ACC112 (cell line): ENCODE results near the gene KDM5A.
"Not testable (repeated sequence)": the region's sequence is repeated elsewhere in the genome, so short reads cannot be mapped to it uniquely, and the experiment has no call there.

Source experiments
- H2AFZ ChIP-seq: fragments of 200-600 bp; sonication (generic); one replicate; pipeline ENCODE4 v1.6.0; 2017; ENCODE audit warnings: antibody characterized with exemption, low read length; ENCODE audit not compliant: unreplicated experiment
- H3K27ac ChIP-seq: fragments of 200-600 bp; sonication (generic); 2 replicates; pipeline ENCODE4 v1.5.1; 2014; ENCODE audit warnings: low read depth, mild to moderate bottlenecking, antibody characterized with exemption, low read length, moderate library complexity
- H3K27me3 ChIP-seq: fragments of 200-600 bp; sonication (generic); 2 replicates; pipeline ENCODE4 v1.6.1; 2014; ENCODE audit warnings: mild to moderate bottlenecking, antibody characterized with exemption, low read length, moderate library complexity, mixed read lengths; ENCODE audit not compliant: insufficient read depth
- H3K36me3 ChIP-seq: fragments of 200-600 bp; sonication (generic); 2 replicates; pipeline ENCODE4 v1.6.1; 2016; ENCODE audit warnings: mild to moderate bottlenecking, antibody characterized with exemption, low read length, moderate library complexity, mixed read lengths; ENCODE audit not compliant: insufficient read depth
- H3K4me1 ChIP-seq: fragments of 200-600 bp; sonication (generic); one replicate; pipeline ENCODE4 v1.6.1; 2016; ENCODE audit warnings: low read length, mixed read lengths; ENCODE audit not compliant: insufficient read depth, unreplicated experiment, control insufficient read depth
- H3K4me3 ChIP-seq: fragments of 200-600 bp; sonication (generic); 2 replicates; pipeline ENCODE4 v1.5.1; 2014; ENCODE audit warnings: mild to moderate bottlenecking, low read depth, low read length
- H3K79me2 ChIP-seq: fragments of 200-600 bp; sonication (generic); one replicate; pipeline ENCODE4 v1.6.0; 2016; ENCODE audit warnings: low read length; ENCODE audit not compliant: control insufficient read depth, unreplicated experiment, insufficient read depth

The KDM5A gene

GRCh38 chr12:240566-240965, 148.6 kb downstream of the KDM5A start:
- H2AFZ ChIP-seq, result no peak overlapping the region
- H3K27ac ChIP-seq, result no peak overlapping the region
- H3K36me3 ChIP-seq, result no peaks in the 10 kb centered on the region
- peaks cover 48% of the 10 kb centered on the region for H3K27me3 ChIP-seq
- H3K4me3 ChIP-seq, result no peak overlapping the region
- H3K79me2 ChIP-seq, result no peaks in the 10 kb centered on the region
- no peaks in the 10 kb centered on the region for H3K4me1 ChIP-seq

- Histone ChIP-seq H3K79me2 (no peaks in the 10 kb centered on the region), H3K4me3 (no peak overlapping the region), H3K4me1 (no peaks in the 10 kb centered on the region), H3K27ac (no peak overlapping the region), H2AFZ (no peak overlapping the region), H3K36me3 (no peaks in the 10 kb centered on the region), H3K27me3 (peaks cover 37% of the 10 kb centered on the region)
Measured at GRCh38 chr12:238736-239398, 150.3 kb downstream of the KDM5A start.

GRCh38 chr12:238116-238515, 151.0 kb downstream of the KDM5A start:
- Histone ChIP-seq H3K4me3 (no peak overlapping the region), H3K4me1 (no peaks in the 10 kb centered on the region), H3K27me3 (peaks cover 38% of the 10 kb centered on the region; the same call in 1 of the 2 replicates), H3K36me3 (no peaks in the 10 kb centered on the region), H3K79me2 (no peaks in the 10 kb centered on the region), H3K27ac (no peak overlapping the region), H2AFZ (no peak overlapping the region)

GRCh38 chr12:237026-237815, 151.9 kb downstream of the KDM5A start:
- H3K4me3 ChIP-seq, result no peak overlapping the region
- H3K27ac ChIP-seq, result no peak overlapping the region
- H3K27me3 ChIP-seq, result peaks cover 42% of the 10 kb centered on the region; the same call in 1 of the 2 replicates
- H3K4me1 ChIP-seq, result no peaks in the 10 kb centered on the region
- no peaks in the 10 kb centered on the region for H3K36me3 ChIP-seq
- no peak overlapping the region for H2AFZ ChIP-seq
- no peaks in the 10 kb centered on the region for H3K79me2 ChIP-seq

GRCh38 chr12:236445-236844, 152.7 kb downstream of the KDM5A start:
- Histone ChIP-seq H3K4me1 (no peaks in the 10 kb centered on the region), H2AFZ (no peak overlapping the region), H3K27ac (no peak overlapping the region), H3K79me2 (no peaks in the 10 kb centered on the region), H3K4me3 (no peak overlapping the region), H3K27me3 (peaks cover 43% of the 10 kb centered on the region; the same call in 1 of the 2 replicates), H3K36me3 (no peaks in the 10 kb centered on the region)

- not testable (repeated sequence) for H3K27ac ChIP-seq, H3K79me2 ChIP-seq, H3K4me3 ChIP-seq, H2AFZ ChIP-seq, H3K4me1 ChIP-seq, H3K36me3 ChIP-seq
- peaks cover 46% of the 10 kb centered on the region for H3K27me3 ChIP-seq
Measured at GRCh38 chr12:235967-236366, 153.2 kb downstream of the KDM5A start.

GRCh38 chr12:234891-235415, 154.2 kb downstream of the KDM5A start:
- Histone ChIP-seq H3K4me1 (no peaks in the 10 kb centered on the region), H3K27ac (no peak overlapping the region), H3K4me3 (no peak overlapping the region)

GRCh38 chr12:234019-234418, 155.1 kb downstream of the KDM5A start:
- no peak overlapping the region for H3K4me3 ChIP-seq
- H3K36me3 ChIP-seq, result no peaks in the 10 kb centered on the region
- no peak overlapping the region for H2AFZ ChIP-seq
- H3K4me1 ChIP-seq, result no peaks in the 10 kb centered on the region
- no peak overlapping the region for H3K27ac ChIP-seq
- H3K27me3 ChIP-seq, result peaks cover 62% of the 10 kb centered on the region
- no peaks in the 10 kb centered on the region for H3K79me2 ChIP-seq

More at GRCh38 chr12:234891-235415, 154.2 kb downstream of the KDM5A start:
- Histone ChIP-seq H3K27me3 (peaks cover 53% of the 10 kb centered on the region), H3K79me2 (no peaks in the 10 kb centered on the region), H3K36me3 (no peaks in the 10 kb centered on the region), H2AFZ (no peak overlapping the region)

- Histone ChIP-seq H3K36me3 (no peaks in the 10 kb centered on the region), H3K4me1 (no peaks in the 10 kb centered on the region), H2AFZ (no peak overlapping the region), H3K4me3 (no peak overlapping the region), H3K27me3 (peaks cover 66% of the 10 kb centered on the region), H3K27ac (no peak overlapping the region), H3K79me2 (no peaks in the 10 kb centered on the region)
Measured at GRCh38 chr12:233615-233968, 155.5 kb downstream of the KDM5A start.

GRCh38 chr12:232731-233614, 156.1 kb downstream of the KDM5A start:
- H3K27me3 ChIP-seq, result peaks cover 71% of the 10 kb centered on the region

More at GRCh38 chr12:232731-233614, 156.1 kb downstream of the KDM5A start:
- Histone ChIP-seq H3K36me3 (no peaks in the 10 kb centered on the region), H3K27ac (no peak overlapping the region), H3K4me1 (no peaks in the 10 kb centered on the region), H2AFZ (no peak overlapping the region), H3K4me3 (no peak overlapping the region), H3K79me2 (no peaks in the 10 kb centered on the region)
